ENCODE data around the gene SERP2. TPM values are rescaled to one million over a fixed set of nuclear protein-coding genes. Genes with fewer than 3 reads are reported as not detected.

Gene SERP2
- total RNA-seq, 1 experiment from 2014 or later, result not detected

GRCh38 chr13:44331446-44331845, 42.2 kb upstream of the SERP2 start:
- Mint-ChIP-seq H3K4me1 (ENCODE audit: low read depth, unreplicated experiment) (no peaks in the 10 kb centered on the region), H3K27ac (ENCODE audit: unreplicated experiment) (no peak overlapping the region), H3K27me3 (ENCODE audit: unreplicated experiment) (no peaks in the 10 kb centered on the region), H3K36me3 (ENCODE audit: insufficient read depth, unreplicated experiment) (no peaks in the 10 kb centered on the region), H3K4me3 (ENCODE audit: low read depth, unreplicated experiment) (no peak overlapping the region), H3K9me3 (ENCODE audit: low read depth, unreplicated experiment) (peaks cover 5% of the 10 kb centered on the region)
- intact Hi-C loops (cut with micrococcal nuclease; ENCODE audit: unreplicated experiment), result no loop called here
- BruUV-seq (replicated peaks), result no TSS peak
- no peak for TF ChIP-seq CTCF (IDR thresholded peaks at IDR 0.05; ENCODE audit: unreplicated experiment)
- CTCF ChIA-PET, result no interaction called here
- no peak for DNase-seq

- H3K27ac Mint-ChIP-seq (ENCODE audit: unreplicated experiment), result no peak overlapping the region
- CTCF ChIA-PET, result no interaction called here
- DNase-seq, result no peak
These were observed 41.4 kb upstream of the SERP2 start for GRCh38 chr13:44331912-44332851.

GRCh38 chr13:44333950-44334655, 39.5 kb upstream of the SERP2 start:
- DNase-seq, result no peak
- CTCF ChIA-PET, result no interaction called here
- intact Hi-C loops (cut with micrococcal nuclease; ENCODE audit: unreplicated experiment), result no loop called here
- no peak for TF ChIP-seq CTCF (IDR thresholded peaks at IDR 0.05; ENCODE audit: unreplicated experiment)
- Mint-ChIP-seq H3K27ac (ENCODE audit: unreplicated experiment) (no peak overlapping the region), H3K4me1 (ENCODE audit: low read depth, unreplicated experiment) (no peaks in the 10 kb centered on the region), H3K9me3 (ENCODE audit: low read depth, unreplicated experiment) (peaks cover 4% of the 10 kb centered on the region), H3K27me3 (ENCODE audit: unreplicated experiment) (no peaks in the 10 kb centered on the region), H3K36me3 (ENCODE audit: insufficient read depth, unreplicated experiment) (no peaks in the 10 kb centered on the region), H3K4me3 (ENCODE audit: low read depth, unreplicated experiment) (no peak overlapping the region)
- no TSS peak for BruUV-seq (replicated peaks)

More at GRCh38 chr13:44331912-44332851, 41.4 kb upstream of the SERP2 start:
- H3K27me3 Mint-ChIP-seq (ENCODE audit: unreplicated experiment), result no peaks in the 10 kb centered on the region
- H3K9me3 Mint-ChIP-seq (ENCODE audit: low read depth, unreplicated experiment), result peaks cover 5% of the 10 kb centered on the region
- H3K4me3 Mint-ChIP-seq (ENCODE audit: low read depth, unreplicated experiment), result no peak overlapping the region
- no TSS peak for BruUV-seq (replicated peaks)
- intact Hi-C loops (cut with micrococcal nuclease; ENCODE audit: unreplicated experiment), result no loop called here
- no peaks in the 10 kb centered on the region for H3K36me3 Mint-ChIP-seq (ENCODE audit: insufficient read depth, unreplicated experiment)
- no peaks in the 10 kb centered on the region for H3K4me1 Mint-ChIP-seq (ENCODE audit: low read depth, unreplicated experiment)
- no peak for TF ChIP-seq CTCF (IDR thresholded peaks at IDR 0.05; ENCODE audit: unreplicated experiment)

GRCh38 chr13:44334751-44335150, 38.9 kb upstream of the SERP2 start:
- intact Hi-C loops (cut with micrococcal nuclease; ENCODE audit: unreplicated experiment), result no loop called here
- H3K36me3 Mint-ChIP-seq (ENCODE audit: insufficient read depth, unreplicated experiment), result no peaks in the 10 kb centered on the region
- DNase-seq, result no peak
- TF ChIP-seq CTCF (IDR thresholded peaks at IDR 0.05; ENCODE audit: unreplicated experiment), result no peak
- no TSS peak for BruUV-seq (replicated peaks)
- H3K4me3 Mint-ChIP-seq (ENCODE audit: low read depth, unreplicated experiment), result no peak overlapping the region
- H3K4me1 Mint-ChIP-seq (ENCODE audit: low read depth, unreplicated experiment), result no peaks in the 10 kb centered on the region
- no peak overlapping the region for H3K27ac Mint-ChIP-seq (ENCODE audit: unreplicated experiment)
- CTCF ChIA-PET, result interaction anchor here (0.6 kb wide), 1 partner anchor 957 kb away, joined by 4 read pairs; no protein-coding TSS in a partner anchor
- H3K27me3 Mint-ChIP-seq (ENCODE audit: unreplicated experiment), result no peaks in the 10 kb centered on the region
- peaks cover 4% of the 10 kb centered on the region for H3K9me3 Mint-ChIP-seq (ENCODE audit: low read depth, unreplicated experiment)
